H9 (cell line): Measurements from ENCODE around the gene DEGS2. TPM values are rescaled to one million over a fixed set of nuclear protein-coding genes. Genes with fewer than 3 reads are reported as not detected.

Source experiments
- DNase-seq: peaks from one replicate; pipeline ENCODE4 v3.0.0-alpha.2; 2017
- H2AFZ ChIP-seq: one replicate; pipeline ENCODE4 v1.6.1; 2013; ENCODE audit warnings: mild to moderate bottlenecking, low read length, control low read depth, moderate library complexity
- H2AK5ac ChIP-seq: 2 replicates; pipeline ENCODE4 v1.6.1; 2013; ENCODE audit warnings: low read length, control low read depth, mixed read lengths; ENCODE audit not compliant: insufficient read length
- H2BK120ac ChIP-seq: one replicate; pipeline ENCODE4 v1.6.1; 2013; ENCODE audit warnings: low read depth, mild to moderate bottlenecking, low read length, control low read depth, inconsistent platforms; ENCODE audit not compliant: poor library complexity, severe bottlenecking
- H2BK12ac ChIP-seq: 2 replicates; pipeline ENCODE4 v1.6.1; 2013; ENCODE audit warnings: low read length, control low read depth, mixed read lengths, low read depth; ENCODE audit not compliant: insufficient read length
- H2BK15ac ChIP-seq: 2 replicates; pipeline ENCODE4 v1.6.1; 2013; ENCODE audit warnings: low read depth, low read length, control low read depth
- H2BK20ac ChIP-seq: one replicate; pipeline ENCODE4 v1.6.1; 2013; ENCODE audit warnings: low read depth, mild to moderate bottlenecking, low read length, control low read depth, inconsistent platforms; ENCODE audit not compliant: poor library complexity, severe bottlenecking
- H2BK5ac ChIP-seq: 2 replicates; pipeline ENCODE4 v1.6.1; 2013; ENCODE audit warnings: low read length, control low read depth, mixed read lengths; ENCODE audit not compliant: insufficient read length
- H3K14ac ChIP-seq: 2 replicates; pipeline ENCODE4 v1.6.1; 2013; ENCODE audit warnings: low read length, control low read depth; ENCODE audit not compliant: insufficient read depth
- H3K18ac ChIP-seq: 2 replicates; pipeline ENCODE4 v1.6.1; 2013; ENCODE audit warnings: low read depth, mild to moderate bottlenecking, mixed read lengths, low read length, control low read depth; ENCODE audit not compliant: insufficient read length
- H3K23ac ChIP-seq: 2 replicates; pipeline ENCODE4 v1.6.1; 2013; ENCODE audit warnings: low read length, control low read depth, mixed read lengths, low read depth; ENCODE audit not compliant: insufficient read length
- H3K23me2 ChIP-seq: 2 replicates; pipeline ENCODE4 v1.6.1; 2013; ENCODE audit warnings: low read depth, mild to moderate bottlenecking, mixed read lengths, low read length, control low read depth; ENCODE audit not compliant: insufficient read length, poor library complexity, severe bottlenecking
- H3K27ac ChIP-seq: 2 replicates; pipeline ENCODE4 v1.5.1; 2013; ENCODE audit warnings: low read length, control low read depth, mixed read lengths, low read depth; ENCODE audit not compliant: insufficient read length
- H3K27me3 ChIP-seq: 2 replicates; pipeline ENCODE4 v1.6.1; 2013; ENCODE audit warnings: low read length, control low read depth, inconsistent platforms; ENCODE audit not compliant: insufficient read depth
- H3K4ac ChIP-seq: 2 replicates; pipeline ENCODE4 v1.6.1; 2013; ENCODE audit warnings: low read depth, mild to moderate bottlenecking, control low read depth, inconsistent platforms, low read length, moderate library complexity
- H3K4me1 ChIP-seq: 2 replicates; pipeline ENCODE4 v1.6.1; 2013; ENCODE audit warnings: low read length, control low read depth, inconsistent platforms; ENCODE audit not compliant: insufficient read depth
- H3K4me2 ChIP-seq: 2 replicates; pipeline ENCODE4 v1.6.1; 2013; ENCODE audit warnings: low read length, control low read depth, mixed read lengths; ENCODE audit not compliant: insufficient read length, insufficient read depth
- H3K56ac ChIP-seq: 2 replicates; pipeline ENCODE4 v1.6.1; 2013; ENCODE audit warnings: low read depth, mild to moderate bottlenecking, mixed read lengths, low read length, control low read depth; ENCODE audit not compliant: insufficient read length
- H3K79me1 ChIP-seq: 2 replicates; pipeline ENCODE4 v1.6.1; 2013; ENCODE audit warnings: low read depth, mild to moderate bottlenecking, moderate library complexity, low read length, control low read depth, inconsistent platforms; ENCODE audit not compliant: insufficient read depth, poor library complexity, severe bottlenecking
- H3K79me2 ChIP-seq: 2 replicates; pipeline ENCODE4 v1.6.1; 2013; ENCODE audit warnings: low read length, control low read depth, inconsistent platforms; ENCODE audit not compliant: insufficient read depth
- H3K9ac ChIP-seq: 2 replicates; pipeline ENCODE4 v1.6.1; 2013; ENCODE audit warnings: low read length, control low read depth, mixed read lengths; ENCODE audit not compliant: insufficient read length; ENCODE audit errors: extremely low read depth
- H3K9me3 ChIP-seq: one replicate; pipeline ENCODE4 v1.6.1; 2013; ENCODE audit warnings: low read depth, low read length, inconsistent platforms; ENCODE audit not compliant: control insufficient read depth
- H3T11ph ChIP-seq: one replicate; pipeline ENCODE4 v1.6.1; 2013; ENCODE audit warnings: mild to moderate bottlenecking, low read length, control low read depth, inconsistent platforms
- H4K20me1 ChIP-seq: one replicate; pipeline ENCODE4 v1.6.1; 2013; ENCODE audit not compliant: control insufficient read depth, insufficient read length, insufficient read depth
- H4K5ac ChIP-seq: 2 replicates; pipeline ENCODE4 v1.6.1; 2013; ENCODE audit warnings: low read depth, mild to moderate bottlenecking, mixed read lengths, low read length, control low read depth; ENCODE audit not compliant: insufficient read length
- H4K8ac ChIP-seq: replicated peaks from 2 replicates; pipeline ENCODE4 v1.6.1; 2013; ENCODE audit warnings: low read length, control low read depth, mixed read lengths, low read depth; ENCODE audit not compliant: insufficient read length
- H4K91ac ChIP-seq: 2 replicates; pipeline ENCODE4 v1.6.1; 2013; ENCODE audit warnings: low read depth, mild to moderate bottlenecking, moderate library complexity, mixed read lengths, low read length, control low read depth; ENCODE audit not compliant: insufficient read length
- H3K27ac Mint-ChIP-seq, 3 experiments: 2 replicates in 2 of 3; 3 replicates in 1 of 3; pipeline ENCODE4 v1.8.0; 2020 to 2021; ENCODE audit warnings: mixed read lengths in 3 of 3, mild to moderate bottlenecking in 1 of 3, moderate library complexity in 1 of 3
- H3K27me3 Mint-ChIP-seq: 2 replicates; pipeline ENCODE4 v1.8.0; 2021; ENCODE audit warnings: low read depth, mild to moderate bottlenecking, moderate library complexity, mixed read lengths
- H3K36me3 Mint-ChIP-seq, 3 experiments: 2 replicates in 2 of 3; 3 replicates in 1 of 3; pipeline ENCODE4 v1.8.0; 2020 to 2021; ENCODE audit warnings: low read depth in 3 of 3, mixed read lengths in 3 of 3; ENCODE audit not compliant: insufficient read depth in 1 of 3
- H3K4me1 Mint-ChIP-seq, 2 experiments: 2 replicates each; pipeline ENCODE4 v1.8.0; 2020; ENCODE audit warnings: mixed read lengths in 2 of 2
- H3K4me3 Mint-ChIP-seq, 2 experiments: 2 replicates in 1 of 2; 3 replicates in 1 of 2; pipeline ENCODE4 v1.8.0; 2020 to 2021; ENCODE audit warnings: mild to moderate bottlenecking in 2 of 2, mixed read lengths in 2 of 2, moderate library complexity in 1 of 2
- H3K9me3 Mint-ChIP-seq, 2 experiments: 2 replicates in 1 of 2; 3 replicates in 1 of 2; pipeline ENCODE4 v1.8.0; 2020; ENCODE audit warnings: mild to moderate bottlenecking in 2 of 2, mixed read lengths in 2 of 2, moderate library complexity in 1 of 2
- WGBS: extraction: QIAGEN DNeasy Blood & Tissue Kit; methylation state at CpG from one replicate; pipeline ENCODE4 v1.1.7; 2013; ENCODE audit warnings: missing lambda C conversion rate, low lambda C conversion rate, mixed read lengths; ENCODE audit not compliant: insufficient read length; ENCODE audit errors: extremely low coverage; 5-methylcytosine and 5-hydroxymethylcytosine counted together
- total RNA-seq: library from RNA; stranded (reverse); gene quantifications from 2 replicates; pipeline ENCODE4 v1.2.1, GENCODE V29; 2021
- TF ChIP-seq, protein P1 (sequence below): fragments of 200-600 bp; sonication (generic); conservative IDR thresholded peaks from 3 replicates; pipeline ENCODE4 v1.8.0; 2021; ENCODE audit warnings: antibody characterized with exemption, mild to moderate bottlenecking

Gene DEGS2
- total RNA-seq, 1 experiment from 2014 or later = 0.72 TPM

DNA sequence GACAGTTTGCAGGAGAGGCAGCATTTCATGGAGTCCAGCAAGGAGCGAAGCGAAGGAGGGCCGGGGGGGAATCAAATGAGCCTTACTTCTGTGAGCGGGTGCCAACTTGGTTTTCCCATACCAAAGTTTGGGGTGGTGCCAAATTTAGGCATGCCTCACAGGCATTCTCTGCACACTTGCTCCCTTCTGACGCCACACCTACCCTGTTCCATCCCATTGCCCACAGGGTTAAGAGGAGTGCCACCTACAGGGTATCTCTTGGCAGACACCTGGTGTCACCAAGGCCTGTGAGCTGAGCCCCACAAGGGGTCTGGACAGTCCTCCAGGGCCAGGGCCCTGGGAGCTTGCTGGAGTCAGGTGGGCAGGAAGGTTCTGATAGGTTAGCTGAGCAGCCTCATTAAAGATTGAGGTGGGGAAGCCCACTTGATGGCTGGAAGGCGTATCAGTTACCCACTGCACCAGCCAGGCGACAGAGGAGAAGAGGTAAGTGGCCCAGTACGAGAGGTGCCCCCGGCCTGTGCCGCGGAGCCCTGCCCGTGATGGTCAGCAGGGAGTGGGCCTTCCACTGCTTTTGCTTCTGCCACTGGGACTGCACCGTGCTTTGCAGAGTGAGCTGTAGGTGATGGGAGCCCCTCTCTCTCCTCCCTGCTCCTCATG is 45.2 kb downstream of the DEGS2 start:
- Histone ChIP-seq H3K79me1 (no peaks in the 10 kb centered on the region), H3K56ac (no peak overlapping the region), H3K4me2 (no peak overlapping the region), H3K79me2 (no peaks in the 10 kb centered on the region), H4K5ac (no peak overlapping the region), H3K4ac (no peak overlapping the region), H2BK20ac (no peak overlapping the region), H2BK12ac (no peak overlapping the region), H2AFZ (no peak overlapping the region), H3K4me1 (no peaks in the 10 kb centered on the region), H3K27me3 (no peaks in the 10 kb centered on the region), H2BK5ac (no peak overlapping the region), H2BK15ac (no peak overlapping the region), H3K14ac (no peak overlapping the region), H4K91ac (no peak overlapping the region), H3K23ac (no peak overlapping the region), H3K27ac (no peak overlapping the region), H2BK120ac (no peak overlapping the region), H4K8ac (no peak overlapping the region), H3K23me2 (no peaks in the 10 kb centered on the region), H3K18ac (no peak overlapping the region), H2AK5ac (no peak overlapping the region), H3T11ph (no peak overlapping the region), H4K20me1 (peaks cover 2% of the 10 kb centered on the region), H3K9ac (no peak overlapping the region), H3K9me3 (no peaks in the 10 kb centered on the region)
- H3K27ac Mint-ChIP-seq = no peak overlapping the region
- WGBS = no CpG with 5 or more reads among the region's 13 CpGs
- no peaks in the 10 kb centered on the region for H3K9me3 Mint-ChIP-seq
- H3K4me3 Mint-ChIP-seq = no peak overlapping the region
- TF ChIP-seq, protein P1, sequence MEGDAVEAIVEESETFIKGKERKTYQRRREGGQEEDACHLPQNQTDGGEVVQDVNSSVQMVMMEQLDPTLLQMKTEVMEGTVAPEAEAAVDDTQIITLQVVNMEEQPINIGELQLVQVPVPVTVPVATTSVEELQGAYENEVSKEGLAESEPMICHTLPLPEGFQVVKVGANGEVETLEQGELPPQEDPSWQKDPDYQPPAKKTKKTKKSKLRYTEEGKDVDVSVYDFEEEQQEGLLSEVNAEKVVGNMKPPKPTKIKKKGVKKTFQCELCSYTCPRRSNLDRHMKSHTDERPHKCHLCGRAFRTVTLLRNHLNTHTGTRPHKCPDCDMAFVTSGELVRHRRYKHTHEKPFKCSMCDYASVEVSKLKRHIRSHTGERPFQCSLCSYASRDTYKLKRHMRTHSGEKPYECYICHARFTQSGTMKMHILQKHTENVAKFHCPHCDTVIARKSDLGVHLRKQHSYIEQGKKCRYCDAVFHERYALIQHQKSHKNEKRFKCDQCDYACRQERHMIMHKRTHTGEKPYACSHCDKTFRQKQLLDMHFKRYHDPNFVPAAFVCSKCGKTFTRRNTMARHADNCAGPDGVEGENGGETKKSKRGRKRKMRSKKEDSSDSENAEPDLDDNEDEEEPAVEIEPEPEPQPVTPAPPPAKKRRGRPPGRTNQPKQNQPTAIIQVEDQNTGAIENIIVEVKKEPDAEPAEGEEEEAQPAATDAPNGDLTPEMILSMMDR = no peak
- no peaks in the 10 kb centered on the region for H3K27me3 Mint-ChIP-seq
- DNase-seq = no peak
- H3K4me1 Mint-ChIP-seq = peaks cover 14% of the 10 kb centered on the region in 2 experiments
- H3K36me3 Mint-ChIP-seq = no peaks in the 10 kb centered on the region
